ENCODE measurements around the gene C17orf114.

The C17orf114 gene

DNA sequence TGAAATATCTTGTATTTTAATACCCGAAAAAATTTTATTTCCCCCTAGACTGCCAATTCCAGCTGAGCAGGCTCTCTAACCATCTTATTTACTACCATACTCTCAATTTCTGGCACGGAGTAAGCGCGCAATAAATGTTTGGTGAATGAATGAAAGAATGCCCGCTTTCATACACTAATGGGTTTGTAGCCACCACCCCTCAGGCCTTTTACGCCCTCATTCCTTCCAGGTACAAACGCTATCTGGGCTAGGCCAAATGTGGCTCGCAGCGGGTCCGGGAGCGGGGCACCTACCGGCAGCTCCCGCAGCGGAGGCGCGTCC lies 4.3 kb upstream of the C17orf114 start:
- H3K36me3 Mint-ChIP-seq: peaks cover 11% of the 10 kb centered on the region
- DNase-seq (ENCODE audit: extremely low spot score, unreplicated experiment): no peak
- peak overlapping the region; percentile 74 for H3K27ac Mint-ChIP-seq
- H3K27me3 Mint-ChIP-seq: no peaks in the 10 kb centered on the region
- peak overlapping the region; percentile 88 for H3K4me3 Mint-ChIP-seq
- H3K4me1 Mint-ChIP-seq (ENCODE audit: unreplicated experiment): peaks cover 13% of the 10 kb centered on the region
- no peaks in the 10 kb centered on the region for H3K9me3 Mint-ChIP-seq
- no peak for TF ChIP-seq CTCF (conservative IDR thresholded peaks at IDR 0.05)

DNA sequence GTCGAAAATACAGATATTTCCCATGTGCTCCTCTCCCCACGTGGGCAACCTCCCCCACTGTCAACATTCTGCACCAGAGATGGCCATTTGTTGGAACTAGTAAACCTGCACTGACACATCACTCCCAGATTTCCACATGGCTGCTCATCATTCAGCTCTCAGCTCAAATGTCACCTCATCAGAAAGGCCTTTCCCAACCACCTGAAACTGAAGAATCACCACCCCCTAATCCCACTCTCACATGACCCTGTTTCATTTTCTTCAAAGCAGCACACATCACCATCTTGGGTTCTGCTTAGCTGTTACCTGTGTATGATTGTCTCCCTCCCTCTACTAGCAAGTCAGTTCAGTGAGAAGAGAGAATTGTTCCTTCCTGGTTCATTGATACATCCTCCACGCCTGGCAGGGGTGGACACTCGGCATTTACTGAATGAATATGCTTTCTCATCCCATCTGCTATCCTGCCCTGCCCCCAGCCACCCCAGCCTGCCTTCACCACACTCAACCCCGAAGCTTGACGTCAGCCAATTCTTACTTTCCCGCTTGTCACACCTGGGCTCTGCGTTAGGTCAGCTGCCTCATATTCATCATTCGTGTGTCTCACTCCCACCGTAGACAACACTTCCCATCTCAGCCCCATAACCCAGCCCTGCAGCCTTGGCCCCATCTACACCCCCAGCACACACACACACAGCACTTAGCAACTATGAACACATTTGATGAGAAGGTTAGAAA lies 1.5 kb downstream of the C17orf114 start:
- no peak for DNase-seq (ENCODE audit: extremely low spot score, unreplicated experiment)
- H3K27me3 Mint-ChIP-seq: no peaks in the 10 kb centered on the region
- no peak for TF ChIP-seq CTCF (conservative IDR thresholded peaks at IDR 0.05)
- H3K4me1 Mint-ChIP-seq (ENCODE audit: unreplicated experiment): peaks cover 13% of the 10 kb centered on the region
- peaks cover 5% of the 10 kb centered on the region for H3K36me3 Mint-ChIP-seq
- no peak overlapping the region for H3K4me3 Mint-ChIP-seq
- no peaks in the 10 kb centered on the region for H3K9me3 Mint-ChIP-seq
- H3K27ac Mint-ChIP-seq: peak overlapping the region; percentile 2

GRCh38 chr17:4796552-4796920 lies 5.6 kb downstream of the C17orf114 start:
- H3K9me3 Mint-ChIP-seq: no peaks in the 10 kb centered on the region
- no peak for DNase-seq (ENCODE audit: extremely low spot score, unreplicated experiment)

DNA sequence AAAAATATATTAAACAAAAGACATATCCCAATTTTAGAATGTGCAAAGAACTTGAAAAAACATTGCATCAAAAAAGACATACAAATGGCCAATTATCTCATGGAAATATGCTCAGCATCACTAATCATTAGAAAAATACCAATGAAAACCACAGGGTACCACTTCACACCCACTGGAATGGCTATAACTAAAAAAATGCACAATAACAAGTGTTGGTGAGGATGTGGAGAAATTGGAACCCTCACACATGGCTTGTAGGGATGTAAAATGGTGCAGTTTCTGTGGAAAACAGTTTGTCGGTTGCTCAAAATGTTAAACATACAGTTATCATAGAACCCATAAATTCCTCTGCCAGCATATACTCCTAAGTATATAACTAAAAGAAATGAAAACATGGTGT lies 7.0 kb downstream of the C17orf114 start:
- peaks cover 5% of the 10 kb centered on the region for H3K36me3 Mint-ChIP-seq
- peaks cover 3% of the 10 kb centered on the region for H3K27me3 Mint-ChIP-seq
- no peak for DNase-seq (ENCODE audit: extremely low spot score, unreplicated experiment)
- H3K27ac Mint-ChIP-seq: peak overlapping the region; percentile 97
- H3K4me1 Mint-ChIP-seq (ENCODE audit: unreplicated experiment): peaks cover 6% of the 10 kb centered on the region
- H3K4me3 Mint-ChIP-seq: peak overlapping the region; percentile 100
- TF ChIP-seq CTCF (conservative IDR thresholded peaks at IDR 0.05): no peak
- no peaks in the 10 kb centered on the region for H3K9me3 Mint-ChIP-seq

More at GRCh38 chr17:4796552-4796920, 5.6 kb downstream of the C17orf114 start:
- peak overlapping the region; percentile 97 for H3K27ac Mint-ChIP-seq
- no peak for TF ChIP-seq CTCF (conservative IDR thresholded peaks at IDR 0.05)
- peaks cover 14% of the 10 kb centered on the region for H3K4me1 Mint-ChIP-seq (ENCODE audit: unreplicated experiment)
- H3K36me3 Mint-ChIP-seq: peaks cover 5% of the 10 kb centered on the region
- H3K4me3 Mint-ChIP-seq: peak overlapping the region; percentile 100
- no peaks in the 10 kb centered on the region for H3K27me3 Mint-ChIP-seq

GRCh38 chr17:4790705-4791088 lies 11.4 kb downstream of the C17orf114 start:
- peaks cover 12% of the 10 kb centered on the region for H3K27me3 Mint-ChIP-seq
- peaks cover 15% of the 10 kb centered on the region for H3K4me1 Mint-ChIP-seq (ENCODE audit: unreplicated experiment)
- H3K4me3 Mint-ChIP-seq: peak overlapping the region; percentile 83
- DNase-seq (ENCODE audit: extremely low spot score, unreplicated experiment): no peak
- peak overlapping the region; percentile 84 for H3K27ac Mint-ChIP-seq
- no peaks in the 10 kb centered on the region for H3K36me3 Mint-ChIP-seq
- no peaks in the 10 kb centered on the region for H3K9me3 Mint-ChIP-seq
- no peak for TF ChIP-seq CTCF (conservative IDR thresholded peaks at IDR 0.05)

Measured in type B pancreatic cell (in vitro differentiated cells).